Activated CD8-positive, alpha-beta memory T cell treated with anti-CD3 and anti-CD28 coated beads, Interleukin-2, amount 50 U/mL, for 24 hours (primary cell): ENCODE results near the gene FOXI1.

ENCODE experiments used
- DNase-seq: peaks from one replicate; pipeline ENCODE4 v3.0.0-alpha.2; 2020; ENCODE audit errors: extremely low read depth

Gene FOXI1

DNA sequence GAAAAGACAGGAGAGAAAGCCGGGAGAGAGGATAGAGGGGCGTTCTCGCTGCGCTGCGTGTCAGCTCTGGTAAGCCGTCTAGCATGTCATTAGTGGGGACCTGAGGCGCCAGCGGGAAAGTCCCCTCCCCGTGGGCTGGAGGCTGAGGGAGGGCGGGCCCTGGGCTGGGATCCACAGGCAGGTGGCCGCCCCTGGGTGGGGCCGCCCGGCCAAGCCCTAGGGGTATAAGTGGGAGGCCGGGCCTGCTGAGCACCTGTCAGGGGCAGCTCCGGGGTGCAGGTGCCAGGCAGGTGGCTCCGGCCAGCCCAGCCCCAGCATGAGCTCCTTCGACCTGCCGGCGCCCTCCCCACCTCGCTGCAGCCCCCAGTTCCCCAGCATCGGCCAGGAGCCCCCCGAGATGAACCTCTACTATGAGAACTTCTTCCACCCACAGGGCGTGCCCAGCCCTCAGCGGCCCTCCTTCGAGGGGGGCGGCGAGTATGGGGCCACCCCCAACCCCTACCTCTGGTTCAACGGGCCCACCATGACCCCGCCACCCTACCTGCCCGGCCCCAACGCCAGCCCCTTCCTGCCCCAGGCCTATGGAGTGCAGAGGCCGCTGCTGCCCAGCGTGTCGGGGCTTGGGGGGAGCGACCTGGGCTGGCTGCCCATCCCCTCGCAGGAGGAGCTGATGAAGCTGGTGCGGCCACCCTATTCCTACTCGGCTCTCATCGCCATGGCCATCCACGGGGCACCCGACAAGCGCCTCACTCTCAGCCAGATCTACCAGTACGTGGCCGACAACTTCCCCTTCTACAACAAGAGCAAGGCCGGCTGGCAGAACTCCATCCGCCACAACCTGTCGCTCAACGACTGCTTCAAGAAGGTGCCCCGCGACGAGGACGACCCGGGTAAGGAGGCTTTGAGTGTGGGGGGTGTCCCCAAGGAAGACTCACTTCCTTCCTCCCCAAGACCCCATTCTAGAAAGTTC is at the start of gene FOXI1:
Gene FOXI1 (plus strand): TSS at position 256 of the 970 bp plus-strand sequence. CDS start 61 bp downstream, at position 317.
- DNase-seq: no peak

DNA sequence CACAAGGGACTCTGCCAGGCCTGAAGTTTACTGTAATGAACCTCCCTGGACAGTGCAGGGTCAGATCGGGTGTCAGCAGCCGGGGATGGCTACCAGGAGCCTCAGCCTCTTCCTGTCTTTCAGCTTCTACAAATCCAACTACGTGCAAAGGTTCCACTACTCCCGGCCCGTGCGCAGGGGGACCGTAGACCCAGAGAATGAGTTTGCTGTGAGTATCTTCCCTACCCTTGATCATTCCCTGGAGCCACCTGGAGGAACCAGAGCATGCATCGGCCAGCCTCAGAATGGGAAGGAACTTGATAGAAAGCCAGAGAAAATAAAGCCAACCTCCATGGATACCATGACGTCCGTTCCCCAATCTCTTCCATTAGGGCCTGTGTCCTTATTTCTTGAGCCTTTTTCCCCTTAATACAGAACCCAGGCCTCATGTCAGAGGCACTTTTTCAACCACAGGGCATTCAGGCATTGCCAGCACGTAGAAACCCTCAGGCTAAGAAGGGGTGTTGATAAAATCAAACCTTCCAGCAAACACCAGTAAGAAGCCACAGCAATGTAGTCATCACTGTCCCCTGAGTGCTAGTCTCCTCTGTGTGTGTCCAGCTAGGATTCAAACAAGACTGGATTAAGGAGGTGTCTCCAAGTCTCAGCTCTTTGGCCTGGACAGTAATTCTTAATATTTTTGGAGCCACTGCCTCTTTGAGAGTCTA is 49.0 kb upstream of the FOXI1 start:
- DNase-seq: no peak

DNA sequence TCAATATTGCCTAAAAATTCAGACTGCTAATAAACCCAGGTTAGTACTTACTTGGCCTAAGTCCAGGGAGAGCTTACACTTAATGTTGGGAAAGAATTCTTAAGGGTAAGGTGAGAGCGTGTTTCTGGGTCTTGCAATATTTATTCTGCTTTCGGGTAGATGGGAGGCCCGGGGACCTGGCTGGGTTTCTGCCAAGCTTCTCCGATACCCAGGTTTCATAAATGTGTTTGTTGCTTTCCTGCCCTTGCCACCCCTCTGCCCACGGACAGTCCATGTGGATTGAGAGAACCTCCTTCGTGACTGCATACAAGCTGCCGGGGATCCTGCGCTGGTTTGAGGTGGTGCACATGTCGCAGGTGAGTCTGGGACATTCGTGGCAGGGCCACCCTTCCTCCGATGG is 48.4 kb upstream of the FOXI1 start:
- no peak for DNase-seq

DNA sequence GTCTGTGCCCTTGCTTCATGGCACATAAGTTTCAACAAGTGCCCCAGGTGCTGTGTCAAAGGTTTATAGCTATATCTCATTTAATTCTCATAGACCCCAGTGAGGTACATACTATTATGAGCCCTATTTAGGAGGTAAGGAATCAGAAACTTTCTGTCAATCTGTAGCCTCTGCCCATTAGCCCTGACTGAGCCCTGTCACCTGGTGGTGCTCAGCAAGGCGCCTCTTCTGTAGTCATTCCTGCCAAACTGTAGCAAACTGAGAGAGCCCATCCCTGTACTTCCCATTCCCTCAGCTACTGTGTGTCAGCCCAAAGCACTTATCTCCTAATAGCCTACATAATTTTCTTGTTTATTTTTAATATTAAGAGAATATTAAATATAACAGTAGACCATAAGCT is 46.5 kb upstream of the FOXI1 start:
- DNase-seq: no peak

DNA sequence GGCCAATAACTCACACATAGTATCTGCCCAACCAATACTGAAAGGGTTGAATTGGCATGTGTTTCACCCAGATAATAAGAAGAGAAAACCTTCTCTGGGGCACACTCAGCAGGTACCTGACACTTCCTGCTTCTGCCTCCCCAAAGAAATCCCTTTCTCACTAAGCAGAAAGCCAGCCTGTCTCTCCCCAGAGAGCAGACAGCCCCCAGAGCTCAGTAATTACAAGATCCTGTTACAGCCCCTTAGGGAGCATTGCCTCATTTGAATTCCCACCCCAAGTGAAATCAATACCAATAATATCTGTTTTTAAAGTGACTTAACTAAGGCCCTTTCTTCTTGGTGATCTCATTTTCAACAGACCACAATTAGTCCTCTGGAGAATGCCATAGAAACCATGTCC is 38.5 kb upstream of the FOXI1 start:
- no peak for DNase-seq

DNA sequence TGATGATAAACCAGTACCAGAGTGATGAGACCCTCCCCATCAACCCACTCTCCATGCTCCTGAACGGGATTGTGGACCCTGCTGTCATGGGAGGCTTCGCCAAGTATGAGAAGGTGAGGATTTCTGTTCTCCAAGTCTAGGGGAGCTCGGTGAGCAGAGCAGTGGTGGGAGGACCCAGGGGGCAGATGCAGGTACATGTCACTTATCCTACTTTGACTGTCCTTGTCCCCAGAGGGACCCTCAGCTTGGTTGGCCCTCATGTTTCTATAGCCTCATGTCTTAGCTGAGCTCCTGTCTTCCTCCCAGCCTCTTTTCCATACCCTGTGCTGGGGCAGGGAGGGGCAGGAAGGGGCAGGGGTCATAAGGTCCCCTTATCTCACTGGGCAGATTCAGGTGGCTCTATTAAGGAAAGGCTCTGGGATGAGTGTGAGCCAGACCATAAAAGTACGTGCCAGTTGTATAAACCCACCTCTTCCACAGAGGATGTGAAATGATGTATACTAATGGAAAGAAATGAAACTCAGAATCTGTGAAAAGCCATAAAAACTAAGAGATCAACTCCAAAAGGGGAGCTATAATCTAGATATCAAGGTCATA is 38.0 kb upstream of the FOXI1 start:
- no peak for DNase-seq

DNA sequence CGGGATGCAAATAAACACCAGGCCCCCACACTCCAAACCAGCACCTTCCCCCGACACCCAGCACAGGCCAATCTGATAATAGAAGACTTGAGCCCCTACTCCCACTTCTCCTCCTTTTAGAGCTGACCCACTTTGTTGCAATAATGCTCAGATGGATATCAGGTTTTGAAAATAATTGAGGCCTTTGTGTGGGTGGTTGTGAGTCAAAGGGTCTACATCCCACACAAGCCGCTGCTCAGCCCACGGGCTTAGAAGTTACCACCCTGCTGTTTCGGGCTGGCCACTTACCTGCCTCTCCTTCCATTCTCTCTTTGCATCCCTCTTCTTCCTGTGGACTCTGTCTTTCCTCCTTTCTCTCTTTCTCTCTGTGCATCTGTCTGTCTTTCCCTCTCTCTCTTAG is 36.2 kb upstream of the FOXI1 start:
- no peak for DNase-seq

DNA sequence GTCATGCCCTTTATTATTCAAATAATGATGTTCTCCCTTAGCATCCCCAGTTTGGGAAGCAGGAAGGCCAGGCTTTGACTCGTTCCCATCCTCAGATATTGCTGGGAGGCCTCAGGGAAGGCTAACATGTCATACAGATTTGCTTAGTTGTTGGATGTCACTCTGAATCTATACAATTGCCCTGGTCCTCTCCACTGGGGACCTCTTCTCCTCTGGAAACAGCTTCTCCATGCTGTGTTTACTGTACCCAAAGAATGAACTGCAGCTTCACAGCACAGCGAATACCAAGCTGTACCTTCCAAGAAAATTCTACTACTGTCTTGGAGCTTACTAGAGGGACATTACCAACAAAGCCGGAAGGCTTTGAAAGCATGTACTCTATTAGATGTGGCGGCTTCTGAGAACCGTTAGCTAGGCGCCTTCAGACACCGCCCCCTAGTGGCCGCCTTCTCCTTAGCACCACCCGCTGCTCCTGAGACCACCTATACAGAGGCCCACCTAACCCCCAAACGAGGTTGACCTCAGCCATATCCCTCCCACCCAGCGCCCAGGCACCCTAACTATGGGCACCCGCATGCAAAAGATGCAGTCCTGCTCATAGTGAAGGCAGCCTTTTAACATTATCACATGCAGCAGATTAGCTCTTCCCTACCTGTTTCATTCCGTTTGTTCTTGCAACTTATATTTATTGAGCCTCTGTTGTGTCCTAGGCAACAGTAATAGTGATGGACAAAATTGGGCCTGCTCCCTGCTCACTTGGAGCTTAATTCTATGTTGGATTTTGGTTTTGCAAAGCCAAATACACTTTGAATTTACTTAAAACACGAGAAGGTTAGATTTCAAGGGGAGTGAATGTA is 34.9 kb upstream of the FOXI1 start:
- no peak for DNase-seq

DNA sequence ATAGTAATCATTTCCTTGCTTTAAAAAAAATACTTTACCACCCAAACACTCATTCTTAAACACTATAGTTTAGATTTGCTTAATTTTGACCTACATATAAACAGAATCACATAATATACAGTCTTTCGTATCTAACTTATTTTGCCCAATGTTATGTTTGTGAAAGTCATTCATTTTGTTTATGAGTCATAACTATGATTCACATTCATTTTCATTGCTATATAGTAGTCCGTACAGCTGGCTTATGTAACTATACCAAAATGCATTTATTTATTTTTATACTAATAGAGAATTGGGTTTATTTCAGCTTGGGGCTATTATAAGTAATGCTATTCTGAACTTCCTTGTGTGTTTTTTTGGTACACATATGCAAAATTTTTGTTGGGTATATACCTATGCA is 33.9 kb upstream of the FOXI1 start:
- no peak for DNase-seq

DNA sequence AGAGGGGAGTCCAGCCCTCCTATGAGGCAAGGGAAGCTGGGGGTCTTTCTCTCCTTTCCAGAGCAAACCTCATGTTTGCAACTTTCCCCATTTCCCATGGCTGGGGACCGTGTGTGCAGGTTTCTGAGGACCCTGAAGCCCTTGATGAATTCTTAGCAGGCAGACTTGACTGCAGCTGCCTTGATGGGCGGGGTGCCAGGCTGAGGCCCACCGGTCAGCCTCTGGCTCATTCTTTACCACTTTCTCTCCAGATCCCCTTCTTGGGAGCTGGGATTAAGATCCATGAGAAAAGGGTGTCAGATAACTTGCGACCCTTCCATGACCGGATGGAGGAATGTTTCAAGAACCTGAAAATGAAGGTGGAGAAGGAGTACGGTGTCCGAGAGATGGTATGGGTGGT is 30.0 kb upstream of the FOXI1 start:
- no peak for DNase-seq

DNA sequence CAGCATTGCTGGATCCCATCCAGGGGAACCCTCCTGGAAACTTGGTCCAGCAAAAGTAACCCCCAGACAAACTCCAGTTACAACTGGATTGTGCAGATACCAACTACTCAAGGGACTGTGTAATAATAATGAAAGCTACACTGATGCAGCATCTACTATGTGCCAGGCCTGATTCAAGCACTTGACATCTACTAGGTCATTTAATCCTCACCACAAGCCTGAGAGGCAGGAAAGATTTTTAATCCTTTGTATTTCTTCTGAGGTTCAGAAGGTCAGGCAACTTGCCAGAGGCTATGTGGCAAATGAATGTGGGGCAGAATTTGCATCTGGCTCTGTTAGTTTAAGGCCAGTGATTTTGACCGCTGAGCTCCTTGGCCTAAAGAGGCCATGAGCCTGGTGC is 29.5 kb upstream of the FOXI1 start:
- no peak for DNase-seq

DNA sequence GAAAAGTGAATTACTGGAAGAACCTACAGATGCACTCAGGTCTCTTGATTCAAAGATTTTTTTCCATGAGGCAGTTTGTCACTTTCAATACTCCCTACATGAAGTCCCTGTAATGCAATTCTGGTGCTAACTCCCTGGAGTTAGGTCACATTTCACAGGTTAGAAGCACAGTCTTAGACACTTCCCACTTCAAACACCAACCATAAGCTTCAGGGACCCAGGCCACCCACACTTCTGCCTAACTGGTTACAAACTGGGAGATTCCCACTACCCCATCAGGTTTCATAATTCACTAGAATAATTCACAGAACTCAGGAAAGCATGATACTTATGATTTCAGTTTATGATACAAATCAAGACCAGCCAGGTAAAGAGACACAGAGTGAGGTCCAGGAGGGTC is 29.0 kb upstream of the FOXI1 start:
- DNase-seq: no peak

DNA sequence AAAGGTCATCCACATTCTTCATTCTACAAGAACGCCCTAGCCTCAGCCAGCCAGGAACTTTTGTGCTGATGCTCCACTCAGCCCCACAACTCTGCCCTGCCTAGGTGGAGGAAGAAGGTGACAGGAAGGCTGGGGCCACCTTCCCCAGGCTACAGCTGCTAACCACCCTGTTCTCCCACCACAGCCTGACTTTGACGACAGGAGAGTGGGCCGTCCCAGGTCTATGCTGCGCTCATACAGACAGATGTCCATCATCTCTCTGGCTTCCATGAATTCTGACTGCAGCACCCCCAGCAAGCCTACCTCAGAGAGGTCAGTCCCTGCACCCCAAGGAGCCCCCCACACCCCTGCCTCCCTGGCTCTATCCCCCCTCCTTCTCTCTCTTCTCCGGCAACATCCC is 28.2 kb upstream of the FOXI1 start:
- no peak for DNase-seq

DNA sequence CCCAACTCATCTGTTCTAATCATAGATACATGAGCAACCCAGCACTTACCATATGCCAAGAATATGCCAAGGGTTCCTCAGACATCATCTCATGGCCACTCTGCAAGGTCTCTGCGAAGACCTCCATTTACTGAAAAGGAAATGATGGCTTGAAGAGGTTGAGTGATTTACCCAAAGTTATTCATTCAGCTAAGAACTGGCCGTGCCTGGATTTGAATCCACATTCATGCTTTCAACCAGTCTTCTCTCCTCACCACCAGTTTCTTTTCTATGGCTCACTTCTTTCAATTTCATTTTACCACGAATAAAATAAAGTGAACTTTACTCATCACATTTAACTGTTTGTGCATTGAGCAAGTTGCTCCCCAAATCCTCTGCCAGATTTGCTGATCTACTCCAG is 27.2 kb upstream of the FOXI1 start:
- no peak for DNase-seq

DNA sequence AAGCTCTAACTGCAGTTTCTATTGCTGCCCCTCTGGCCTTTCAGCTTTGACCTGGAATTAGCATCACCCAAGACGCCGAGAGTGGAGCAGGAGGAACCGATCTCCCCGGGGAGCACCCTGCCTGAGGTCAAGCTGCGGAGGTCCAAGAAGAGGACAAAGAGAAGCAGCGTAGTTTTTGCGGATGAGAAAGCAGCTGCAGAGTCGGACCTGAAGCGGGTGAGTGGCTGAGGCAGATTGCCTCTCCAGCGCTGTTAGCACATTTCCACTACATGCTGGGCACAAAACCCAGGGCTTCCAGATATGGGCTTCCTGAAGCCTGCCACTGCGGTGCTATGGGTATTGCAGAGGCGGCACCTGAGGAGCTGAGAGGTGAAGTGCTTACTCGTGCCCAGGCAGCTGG is 26.8 kb upstream of the FOXI1 start:
- DNase-seq: no peak

DNA sequence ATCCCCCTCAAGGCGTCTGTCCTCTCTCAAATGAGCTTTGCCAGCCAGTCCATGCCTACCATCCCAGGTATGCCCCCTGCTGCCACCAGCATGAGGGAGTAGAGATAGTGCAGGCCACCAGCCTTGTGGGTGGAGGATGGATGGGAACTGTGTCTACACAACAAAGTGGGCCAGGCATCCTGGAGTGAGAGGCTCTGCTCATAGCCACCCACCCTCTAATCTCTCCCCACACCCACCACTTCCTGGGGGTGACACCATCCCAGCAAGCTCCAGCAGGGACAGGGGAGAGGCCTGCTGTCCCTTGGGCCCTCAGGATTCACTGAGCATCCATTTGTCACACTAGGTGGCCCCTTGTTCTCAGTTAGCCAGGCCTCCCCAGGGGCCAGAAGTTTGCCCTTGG is 25.5 kb upstream of the FOXI1 start:
- no peak for DNase-seq

DNA sequence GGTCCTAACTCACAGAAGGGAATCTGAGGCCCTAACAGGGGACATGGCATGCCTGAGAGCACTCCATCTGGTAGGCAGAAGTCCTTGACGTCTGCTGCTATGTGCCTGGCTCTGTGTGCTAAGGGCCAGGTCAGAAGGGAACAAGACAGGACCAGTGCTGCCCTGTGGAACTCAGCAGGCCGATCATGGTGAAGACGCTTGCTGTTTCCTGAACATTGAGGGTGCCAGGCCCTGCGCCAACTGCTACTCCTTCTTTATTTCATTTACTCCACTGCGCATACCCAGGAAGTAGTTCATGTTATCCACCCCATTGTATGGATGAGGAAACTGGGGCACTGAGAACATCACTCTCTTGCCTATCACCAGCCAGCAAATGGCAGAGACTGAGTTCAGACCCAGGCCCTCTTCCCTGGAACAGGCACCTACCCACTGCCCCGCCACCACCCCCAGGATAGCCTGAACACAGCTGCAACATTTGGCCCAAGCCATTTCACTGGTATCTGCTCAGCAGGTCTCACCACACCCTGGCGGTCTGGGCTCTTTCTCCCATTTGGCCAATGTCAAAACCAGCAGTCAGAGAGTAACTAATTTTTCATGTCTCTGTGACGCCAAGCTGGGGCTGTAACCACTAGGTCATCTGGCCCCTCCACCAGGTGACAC is 24.8 kb upstream of the FOXI1 start:
- DNase-seq: no peak

DNA sequence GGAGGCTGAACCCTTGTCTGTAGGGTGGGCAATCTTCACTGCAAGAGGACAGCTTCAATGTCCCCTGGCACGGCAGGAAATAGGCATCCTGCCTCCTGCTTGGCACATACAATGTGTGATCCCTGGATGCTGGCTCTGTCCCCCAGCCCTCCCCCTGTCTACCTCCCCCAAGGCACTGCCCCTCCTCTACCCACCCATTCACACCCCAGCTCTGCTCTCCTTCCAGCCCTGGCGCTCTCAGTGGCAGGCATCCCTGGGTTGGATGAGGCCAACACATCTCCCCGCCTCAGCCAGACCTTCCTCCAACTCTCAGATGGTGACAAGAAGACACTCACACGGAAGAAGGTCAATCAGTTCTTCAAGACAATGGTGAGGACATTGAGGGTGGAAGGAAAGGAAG is 24.1 kb upstream of the FOXI1 start:
- DNase-seq: no peak

DNA sequence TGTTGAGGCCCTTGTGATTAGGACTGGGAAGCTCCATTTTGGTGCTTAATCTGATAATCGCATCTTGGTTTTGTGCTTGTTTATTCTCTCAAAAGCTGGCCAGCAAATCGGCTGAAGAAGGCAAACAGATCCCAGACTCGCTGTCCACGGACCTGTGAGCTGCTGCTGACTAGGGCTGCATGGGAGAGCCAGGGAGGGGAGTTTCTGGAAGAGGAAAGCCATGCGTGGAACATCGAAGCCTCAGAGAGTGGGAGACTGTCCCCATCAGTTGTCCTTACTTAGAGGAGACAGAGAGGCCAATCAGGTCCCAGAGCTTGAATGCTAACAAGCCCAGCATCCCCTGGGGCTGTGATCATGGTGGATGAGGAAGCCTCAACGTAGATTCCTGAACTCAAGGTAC is 23.0 kb upstream of the FOXI1 start:
- no peak for DNase-seq

DNA sequence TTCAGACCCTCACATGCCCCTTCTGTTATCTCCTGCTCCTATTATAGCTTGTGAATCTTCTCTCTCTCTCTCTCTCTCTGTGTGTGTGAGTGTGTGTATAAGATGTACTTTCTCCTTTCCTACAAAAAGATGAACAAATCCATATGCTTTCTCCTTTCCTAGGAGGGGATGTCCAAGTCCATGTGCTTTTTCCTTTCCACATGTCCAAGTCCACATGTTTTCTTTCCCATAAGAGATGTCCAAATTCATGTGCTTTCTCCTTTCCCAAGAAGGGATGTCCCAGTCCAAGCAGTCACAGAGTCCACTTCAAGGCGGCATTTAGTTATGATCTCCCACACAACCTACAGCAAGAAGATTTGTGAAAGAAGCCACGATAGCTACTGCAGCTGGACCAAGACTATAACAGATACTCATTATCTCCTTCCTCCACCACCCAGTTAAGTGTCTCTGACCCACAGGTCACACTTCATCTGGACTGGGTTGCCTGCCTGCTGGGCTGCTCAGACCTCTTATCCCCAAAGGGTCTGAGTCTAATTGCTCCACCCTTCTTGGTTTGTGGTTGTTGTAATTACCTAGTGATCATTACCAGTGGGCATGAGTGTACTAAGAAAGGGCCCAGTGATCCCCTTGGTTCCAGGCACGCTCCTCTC is 18.4 kb upstream of the FOXI1 start:
- no peak for DNase-seq
